ENCODE data around the gene PTPRN2. TPM values are rescaled to one million over a fixed set of nuclear protein-coding genes. Genes with fewer than 3 reads are reported as not detected.

The PTPRN2 gene
- polyA plus RNA-seq, 1 experiment: 0.31 TPM

DNA sequence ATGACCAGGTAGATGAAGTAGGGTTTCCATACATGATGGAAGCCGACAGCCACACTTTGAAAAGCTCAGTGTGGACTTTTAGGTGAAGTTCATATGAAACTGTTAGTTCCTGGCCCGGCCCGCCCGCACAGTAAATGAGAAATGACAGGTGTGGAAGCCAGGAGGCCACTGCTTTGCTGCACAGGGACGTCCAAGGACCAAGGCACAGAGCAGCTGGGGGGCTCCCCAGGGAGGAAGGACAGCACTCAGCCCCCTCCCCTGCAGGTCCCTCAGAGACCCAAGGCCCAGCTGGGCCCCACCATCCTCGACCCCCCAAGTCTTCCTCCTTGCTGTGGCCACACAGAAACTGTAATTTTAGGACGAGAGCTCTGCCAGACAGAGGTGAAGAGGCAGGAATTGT lies 219.2 kb downstream of the PTPRN2 start:
- no peaks in the 10 kb centered on the region for H3K36me3 ChIP-seq (ENCODE audit: control insufficient read depth, insufficient read depth, low read length)
- ChIA-PET CTCF (no interaction called here), POLR2A (no interaction called here)
- no peak for TF ChIP-seq CTCF (IDR thresholded peaks at IDR 0.05; ENCODE audit: insufficient read depth, low read depth, low read length)
- H3K4me3 ChIP-seq (ENCODE audit: low read depth, low read length): no peak overlapping the region
- H3K27me3 ChIP-seq (ENCODE audit: control insufficient read depth, insufficient read depth, low read length): no peaks in the 10 kb centered on the region
- DNase-seq (ENCODE audit: low read depth): no peak

DNA sequence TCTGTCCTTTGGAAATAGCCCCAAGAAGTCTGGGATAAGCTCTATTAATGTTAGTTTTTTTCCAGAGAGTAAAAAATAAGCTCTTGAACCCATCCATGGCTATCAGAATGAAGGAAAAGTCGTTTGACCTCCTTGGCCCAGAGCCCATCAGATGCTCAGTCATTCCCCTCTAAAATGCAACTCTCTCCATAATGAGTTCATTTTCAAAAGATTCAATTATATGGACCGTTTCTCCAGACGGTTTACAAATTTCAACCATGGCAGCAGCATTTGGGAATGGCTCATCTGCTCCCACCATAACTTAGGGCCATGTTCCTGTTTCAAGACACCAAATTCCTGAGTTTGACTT lies 220.0 kb downstream of the PTPRN2 start:
- Histone ChIP-seq H3K27me3 (ENCODE audit: control insufficient read depth, insufficient read depth, low read length) (no peaks in the 10 kb centered on the region), H3K4me3 (ENCODE audit: low read depth, low read length) (no peak overlapping the region), H3K36me3 (ENCODE audit: control insufficient read depth, insufficient read depth, low read length) (no peaks in the 10 kb centered on the region)
- POLR2A ChIA-PET: no interaction called here
- TF ChIP-seq CTCF (IDR thresholded peaks at IDR 0.05; ENCODE audit: insufficient read depth, low read depth, low read length): no peak
- CTCF ChIA-PET: no interaction called here
- no peak for DNase-seq (ENCODE audit: low read depth)

- ChIA-PET CTCF (no interaction called here), POLR2A (no interaction called here)
- Histone ChIP-seq H3K27me3 (ENCODE audit: control insufficient read depth, insufficient read depth, low read length) (no peaks in the 10 kb centered on the region), H3K36me3 (ENCODE audit: control insufficient read depth, insufficient read depth, low read length) (no peaks in the 10 kb centered on the region), H3K4me3 (ENCODE audit: low read depth, low read length) (no peak overlapping the region)
- TF ChIP-seq CTCF (IDR thresholded peaks at IDR 0.05; ENCODE audit: insufficient read depth, low read depth, low read length): no peak
- no peak for DNase-seq (ENCODE audit: low read depth)
These were observed 220.5 kb downstream of the PTPRN2 start for GRCh38 chr7:158366916-158367633.

GRCh38 chr7:158366346-158366745 lies 221.3 kb downstream of the PTPRN2 start:
- Histone ChIP-seq H3K27me3 (ENCODE audit: control insufficient read depth, insufficient read depth, low read length) (no peaks in the 10 kb centered on the region), H3K4me3 (ENCODE audit: low read depth, low read length) (no peak overlapping the region), H3K36me3 (ENCODE audit: control insufficient read depth, insufficient read depth, low read length) (no peaks in the 10 kb centered on the region)
- ChIA-PET POLR2A (no interaction called here), CTCF (no interaction called here)
- no peak for TF ChIP-seq CTCF (IDR thresholded peaks at IDR 0.05; ENCODE audit: insufficient read depth, low read depth, low read length)
- DNase-seq (ENCODE audit: low read depth): no peak

DNA sequence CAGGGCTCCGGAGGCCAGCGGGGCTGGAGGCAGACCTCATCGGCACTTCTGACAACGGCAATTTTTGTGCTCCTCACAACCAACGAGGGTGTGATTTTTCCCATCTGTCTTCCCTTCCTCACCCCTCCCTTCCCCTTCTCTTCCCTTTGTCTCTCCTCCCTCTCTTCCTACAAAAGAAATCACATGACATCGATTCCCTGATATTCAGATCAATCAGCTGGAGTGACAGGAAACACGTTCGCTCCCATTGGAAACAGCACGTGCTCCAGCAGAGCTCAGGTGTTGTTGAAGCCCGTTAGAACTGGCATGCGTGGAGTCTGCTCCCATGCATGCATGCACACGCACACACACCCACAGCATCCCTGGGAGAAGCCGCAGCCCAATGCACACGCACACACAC lies 222.4 kb downstream of the PTPRN2 start:
- POLR2A ChIA-PET: no interaction called here
- TF ChIP-seq CTCF (IDR thresholded peaks at IDR 0.05; ENCODE audit: insufficient read depth, low read depth, low read length): no peak
- no peak for DNase-seq (ENCODE audit: low read depth)
- Histone ChIP-seq H3K4me3 (ENCODE audit: low read depth, low read length) (no peak overlapping the region), H3K27me3 (ENCODE audit: control insufficient read depth, insufficient read depth, low read length) (no peaks in the 10 kb centered on the region), H3K36me3 (ENCODE audit: control insufficient read depth, insufficient read depth, low read length) (no peaks in the 10 kb centered on the region)
- CTCF ChIA-PET: no interaction called here

Measured in BJ (cell line).